Pancreas (tissue), 10 donors: Measurements from ENCODE around the gene ELANE. TPM values are rescaled to one million over a fixed set of nuclear protein-coding genes. Genes with fewer than 3 reads are reported as not detected.

Source experiments
- ATAC-seq, 4 donors: fragments of 200-7000 bp; cut with Tn5 transposase; one replicate each; pipeline versions ENCODE4 v1.8.0 to v1.9.1; 2020; ENCODE audit warnings: mild to moderate bottlenecking in 4 of 4, moderate library complexity in 4 of 4
- DNase-seq, 6 donors: peaks; one replicate each; pipeline ENCODE4 v3.0.0-alpha.2; 2020
- FAIRE-seq: peaks from 2 replicates; lab custom pipeline; 2012; peaks lifted over from hg19 to GRCh38; lab: Jason Lieb, UNC
- H3K27ac ChIP-seq, 4 donors: fragments of 200-600 bp; sonication (generic); 1 replicate in 3 of 4; 2 replicates in 1 of 4; pipeline versions ENCODE4 v1.5.0 to v1.8.0; 2020
- H3K27me3 ChIP-seq, 4 donors: fragments of 200-600 bp; one replicate each; pipeline ENCODE4 v1.8.0; 2021
- H3K36me3 ChIP-seq, 3 donors: fragments of 200-600 bp; sonication (generic) in 1 of 3; one replicate each; pipeline versions ENCODE4 v1.5.0 to v1.8.0; 2020 to 2021
- H3K4me1 ChIP-seq, 3 donors: fragments of 200-600 bp; one replicate each; pipeline ENCODE4 v1.8.0; 2021
- H3K4me3 ChIP-seq, 4 donors: fragments of 200-600 bp; sonication (generic) in 2 of 4; one replicate each; pipeline versions ENCODE4 v1.5.0 to v1.8.0; 2020 to 2021
- H3K9me3 ChIP-seq, 4 donors: fragments of 200-600 bp; one replicate each; pipeline ENCODE4 v1.8.0; 2021
- WGBS, 2 donors: extraction: QIAGEN DNeasy Blood & Tissue Kit; methylation state at CpG; one replicate each; pipeline ENCODE4 v1.1.7; 2013; 5-methylcytosine and 5-hydroxymethylcytosine counted together
- intact Hi-C, 3 donors: fragments of 100-400 bp; cut with DNase I; formaldehyde crosslinking; loops; one replicate each; pipeline versions ENCODE4 v1.11.1 to v1.14.2; 2022
- polyA plus RNA-seq, 2 donors: library from polyadenylated mRNA; stranded (reverse); fragments of 200-250 nt; gene quantifications; one replicate each; pipeline ENCODE4 v1.2.3, GENCODE V29; 2013
- total RNA-seq, 6 donors: library from RNA; stranded (reverse); fragmentation: NEBNext Ultra II Directional in 4 of 6; extraction: Animal tissue kit (Norgen Biotek cat#: 25700) in 4 of 6; gene quantifications; one replicate each; pipeline versions ENCODE4 v1.2.1 to v1.2.4, GENCODE V29; 2021 to 2023
- TF ChIP-seq, protein P1 (sequence below), 4 donors: fragments of 200-600 bp; sonication (generic) in 3 of 4; IDR thresholded peaks; one replicate each; pipeline versions ENCODE4 v1.5.0 to v1.8.0; 2021; ENCODE audit warnings: antibody characterized with exemption in 4 of 4
- donor health status: healthy with polysubstance abuse.
- donor health status: DM: no; HTN: no; CAD: no; lungs with moderate emphysema.
- donor health status: DM: no; HTN: no; CAD: no.
- donor health status: control.
- donor health status: control.
- donor health status: Bipolar disorder and iron deficiency.
- donor health status: DM: yes; HTN: yes; CAD: no.
- donor health status: DM: no; HTN: no; CAD: no.
- donor health status: DM: no; HTN: no; CAD: no.
- donor health status: DM: yes; HTN: yes; CAD: no.

ELANE gene
- total and polyA plus RNA-seq, 8 donors = 0.16 to 0.57 (median 0.27) TPM; not detected in 4

DNA sequence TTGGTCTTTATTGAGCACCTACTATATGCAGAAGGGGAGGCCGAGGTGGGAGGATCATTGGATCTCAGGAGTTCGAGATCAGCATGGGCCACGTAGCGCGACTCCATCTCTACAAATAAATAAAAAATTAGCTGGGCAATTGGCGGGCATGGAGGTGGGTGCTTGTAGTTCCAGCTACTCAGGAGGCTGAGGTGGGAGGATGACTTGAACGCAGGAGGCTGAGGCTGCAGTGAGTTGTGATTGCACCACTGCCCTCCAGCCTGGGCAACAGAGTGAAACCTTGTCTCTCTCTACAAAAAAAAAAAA is 11.2 kb downstream of the ELANE start:
- 67 to 77% methylated on average over 7 of the region's 7 CpGs for WGBS, 2 donors
- TF ChIP-seq, protein P1, sequence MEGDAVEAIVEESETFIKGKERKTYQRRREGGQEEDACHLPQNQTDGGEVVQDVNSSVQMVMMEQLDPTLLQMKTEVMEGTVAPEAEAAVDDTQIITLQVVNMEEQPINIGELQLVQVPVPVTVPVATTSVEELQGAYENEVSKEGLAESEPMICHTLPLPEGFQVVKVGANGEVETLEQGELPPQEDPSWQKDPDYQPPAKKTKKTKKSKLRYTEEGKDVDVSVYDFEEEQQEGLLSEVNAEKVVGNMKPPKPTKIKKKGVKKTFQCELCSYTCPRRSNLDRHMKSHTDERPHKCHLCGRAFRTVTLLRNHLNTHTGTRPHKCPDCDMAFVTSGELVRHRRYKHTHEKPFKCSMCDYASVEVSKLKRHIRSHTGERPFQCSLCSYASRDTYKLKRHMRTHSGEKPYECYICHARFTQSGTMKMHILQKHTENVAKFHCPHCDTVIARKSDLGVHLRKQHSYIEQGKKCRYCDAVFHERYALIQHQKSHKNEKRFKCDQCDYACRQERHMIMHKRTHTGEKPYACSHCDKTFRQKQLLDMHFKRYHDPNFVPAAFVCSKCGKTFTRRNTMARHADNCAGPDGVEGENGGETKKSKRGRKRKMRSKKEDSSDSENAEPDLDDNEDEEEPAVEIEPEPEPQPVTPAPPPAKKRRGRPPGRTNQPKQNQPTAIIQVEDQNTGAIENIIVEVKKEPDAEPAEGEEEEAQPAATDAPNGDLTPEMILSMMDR (IDR thresholded peaks at IDR 0.05) = no peak
- no peak overlapping the region for H3K27ac ChIP-seq
- no peak for ATAC-seq
- no peak overlapping the region for H3K4me3 ChIP-seq
- peaks cover 0 to 3% (median 0%) of the 10 kb centered on the region in 3 donors for H3K4me1 ChIP-seq
- H3K36me3 ChIP-seq = peaks cover 0 to 6% (median 1%) of the 10 kb centered on the region in 3 donors
- H3K27me3 ChIP-seq = no peaks in the 10 kb centered on the region
- intact Hi-C loops = loop anchor here in 1 of 3 donors (5.0 to 10.0 kb wide), 2 partner anchors 91 to 122 kb away; partner anchors contain the start of gene WDR18
- no peak for FAIRE-seq
- H3K9me3 ChIP-seq = no peaks in the 10 kb centered on the region
- DNase-seq = no peak

DNA sequence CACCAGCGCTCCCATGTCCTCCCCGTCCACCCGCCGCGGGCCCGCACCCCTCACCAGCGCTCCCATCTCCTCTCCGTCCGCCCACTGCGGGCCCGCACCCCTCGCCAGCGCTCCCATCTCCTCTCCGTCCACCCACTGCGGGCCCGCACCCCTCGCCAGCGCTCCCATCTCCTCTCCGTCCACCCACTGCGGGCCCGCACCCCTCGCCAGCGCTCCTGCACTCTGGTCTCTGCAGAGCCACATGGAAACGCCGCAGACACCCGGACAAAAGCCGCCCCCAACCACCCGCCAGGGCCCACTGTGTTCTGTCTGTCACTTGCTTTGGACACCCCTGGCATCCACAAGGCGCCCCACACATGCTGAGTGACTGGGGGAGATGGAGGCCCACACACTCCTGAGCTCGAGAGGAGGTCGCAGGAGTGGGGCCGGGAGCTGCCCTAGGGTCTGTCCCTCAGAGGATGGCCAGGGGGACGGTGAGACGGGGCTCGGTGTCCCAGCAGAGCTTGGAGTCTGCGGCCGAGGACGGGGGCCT is 14.7 kb downstream of the ELANE start:
- TF ChIP-seq, protein P1 (IDR thresholded peaks at IDR 0.05) = no peak
- intact Hi-C loops = loop anchor here in 2 of 3 donors (5.0 to 10.0 kb wide), 3 partner anchors 40 to 118 kb away; partner anchors contain the start of genes KISS1R (in 1 of the 2) and WDR18 (in 1 of the 2)
- H3K36me3 ChIP-seq = peaks cover 0 to 14% (median 4%) of the 10 kb centered on the region in 3 donors
- H3K27ac ChIP-seq = no peak overlapping the region
- DNase-seq (peak in 1 of 6 donors; percentile 79), ATAC-seq (no peak), FAIRE-seq (no peak)
- H3K4me1 ChIP-seq = peaks cover 0 to 3% (median 0%) of the 10 kb centered on the region in 3 donors
- H3K4me3 ChIP-seq = no peak overlapping the region
- 89 to 93% methylated on average over 25 to 38 of the region's 38 CpGs for WGBS, 2 donors
- H3K9me3 ChIP-seq = no peaks in the 10 kb centered on the region
- H3K27me3 ChIP-seq = no peaks in the 10 kb centered on the region

DNA sequence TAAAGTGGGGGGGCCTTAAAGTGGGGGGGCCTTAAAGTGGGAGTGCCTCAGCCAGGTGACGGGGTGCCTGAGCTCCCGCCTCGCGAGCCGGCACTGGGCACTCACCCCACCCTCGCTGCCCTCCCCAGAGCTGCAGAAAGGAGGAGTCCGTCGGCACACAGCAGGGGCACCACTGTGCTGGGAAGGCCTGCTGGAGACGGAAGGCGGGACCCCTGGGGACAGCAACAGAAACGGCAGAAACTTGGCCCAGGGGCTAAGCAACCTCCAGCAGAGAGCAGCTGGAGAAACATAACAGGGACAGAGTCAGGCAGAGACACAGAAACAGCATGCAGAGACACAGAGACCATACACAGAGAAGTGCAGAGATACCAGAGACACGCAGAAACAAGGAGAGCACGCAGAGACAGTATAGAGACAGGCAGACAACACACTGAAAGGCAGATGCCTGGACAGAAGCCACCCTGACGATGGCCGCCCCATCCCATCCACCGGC is 15.2 kb downstream of the ELANE start:
- intact Hi-C loops = loop anchor here in 2 of 3 donors (5.0 to 10.0 kb wide), 3 partner anchors 40 to 117 kb away; partner anchors contain the start of genes KISS1R (in 1 of the 2) and WDR18 (in 1 of the 2)
- peaks cover 0 to 3% (median 0%) of the 10 kb centered on the region in 3 donors for H3K4me1 ChIP-seq
- H3K36me3 ChIP-seq = peaks cover 0 to 14% (median 4%) of the 10 kb centered on the region in 3 donors

DNA sequence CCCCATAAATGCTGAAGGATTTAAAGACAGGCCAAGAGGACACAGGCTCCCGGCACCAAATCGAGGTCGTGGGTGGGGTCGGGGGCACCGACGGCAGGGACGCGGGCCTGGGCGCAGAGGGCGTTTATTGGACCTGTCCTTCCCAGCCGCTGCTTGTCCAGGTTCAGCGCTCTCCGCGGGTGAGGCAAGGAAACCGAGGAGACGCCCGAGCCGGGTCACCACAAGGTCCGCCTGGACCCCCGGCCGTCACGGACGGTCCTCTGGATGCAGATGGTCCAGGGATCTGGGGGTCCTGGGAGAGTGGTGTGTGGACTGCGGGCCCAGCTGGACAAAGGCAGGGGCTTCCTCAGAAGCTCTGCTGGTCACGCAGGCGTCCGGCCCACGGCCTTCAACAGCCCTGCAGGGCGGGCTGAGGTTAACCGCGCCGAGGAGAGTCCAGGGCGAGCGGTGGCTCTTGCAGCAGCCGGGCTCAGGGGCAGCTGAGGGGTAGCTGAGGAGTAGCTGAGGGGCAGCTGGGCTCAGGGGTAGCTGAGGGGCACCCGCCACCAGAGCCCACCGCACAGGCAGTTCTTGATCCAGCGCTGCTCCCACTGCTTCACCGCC is 15.9 kb downstream of the ELANE start:
- H3K9me3 ChIP-seq = no peaks in the 10 kb centered on the region
- intact Hi-C loops = loop anchor here in 2 of 3 donors (5.0 to 10.0 kb wide), 3 partner anchors 39 to 117 kb away; partner anchors contain the start of genes KISS1R (in 1 of the 2) and WDR18 (in 1 of the 2)
- H3K27me3 ChIP-seq = no peaks in the 10 kb centered on the region
- peaks cover 0 to 14% (median 4%) of the 10 kb centered on the region in 3 donors for H3K36me3 ChIP-seq
- no peak for FAIRE-seq
- H3K4me3 ChIP-seq = no peak overlapping the region
- no peak overlapping the region for H3K27ac ChIP-seq
- WGBS, 2 donors = 94 to 97% methylated on average over 32 to 39 of the region's 39 CpGs
- no peak for ATAC-seq
- DNase-seq = peak in 1 of 6 donors; percentile 78
- TF ChIP-seq, protein P1 (IDR thresholded peaks at IDR 0.05) = no peak
- peaks cover 0 to 3% (median 0%) of the 10 kb centered on the region in 3 donors for H3K4me1 ChIP-seq

More for the DNA sequence above, 15.2 kb downstream of the ELANE start:
- FAIRE-seq = no peak
- Histone ChIP-seq H3K27ac (no peak overlapping the region), H3K4me3 (no peak overlapping the region), H3K9me3 (no peaks in the 10 kb centered on the region), H3K27me3 (no peaks in the 10 kb centered on the region)
- DNase-seq = no peak
- ATAC-seq = no peak
- 85 to 88% methylated on average over 16 of the region's 16 CpGs for WGBS, 2 donors
- TF ChIP-seq, protein P1 (IDR thresholded peaks at IDR 0.05) = no peak
